Measurements from ENCODE around the gene SBF1. TPM values are rescaled to one million over a fixed set of nuclear protein-coding genes. Genes with fewer than 3 reads are reported as not detected.

Gene SBF1
- total and polyA plus RNA-seq, 9 donors, result 1.9 to 86.0 (median 58.7) TPM

DNA sequence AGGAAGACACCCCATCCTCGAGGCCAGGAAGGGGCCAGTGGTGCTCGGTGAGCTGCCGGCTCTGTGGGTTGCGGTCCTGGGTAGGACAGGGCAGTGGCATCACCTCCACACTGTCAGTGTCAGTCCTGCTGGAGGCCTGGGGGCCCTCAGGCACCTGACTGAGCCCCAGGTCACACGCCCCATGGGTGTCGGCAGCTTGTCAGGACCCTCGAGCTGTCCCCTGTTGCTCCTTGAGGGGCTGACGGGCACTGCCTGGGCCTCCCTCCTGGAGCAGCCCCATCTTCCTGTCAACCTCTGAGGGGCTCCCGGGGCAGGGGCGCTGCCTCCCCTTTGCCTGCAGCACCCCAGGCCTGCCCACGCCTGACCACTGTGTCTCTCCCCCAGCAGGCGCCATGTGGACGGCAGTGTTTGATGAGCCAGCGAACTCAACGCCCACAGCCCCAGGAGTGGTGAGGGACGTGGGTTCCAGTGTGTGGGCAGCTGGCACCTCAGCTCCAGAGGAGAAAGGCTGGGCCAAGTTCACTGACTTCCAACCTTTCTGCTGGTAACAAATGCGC is 35.4 kb downstream of the SBF1 start:
- WGBS, 3 donors, result 80 to 89% (median 85%) methylated on average over 11 to 17 of the region's 17 CpGs
- Histone ChIP-seq H3K9me3 (no peaks in the 10 kb centered on the region), H3K27me3 (no peaks in the 10 kb centered on the region), H3K27ac (no peak overlapping the region), H3K36me3 (no peaks in the 10 kb centered on the region), H3K4me1 (ENCODE audit: insufficient read depth) (peaks cover 5% of the 10 kb centered on the region), H3K4me3 (no peak overlapping the region)
- intact Hi-C loops (cut with DNase I), result no loop called here
- peak in 1 of 5 donors; percentile 22 for DNase-seq
- no peak for TF ChIP-seq POLR2A (IDR thresholded peaks at IDR 0.05)
- TF ChIP-seq, protein P1, sequence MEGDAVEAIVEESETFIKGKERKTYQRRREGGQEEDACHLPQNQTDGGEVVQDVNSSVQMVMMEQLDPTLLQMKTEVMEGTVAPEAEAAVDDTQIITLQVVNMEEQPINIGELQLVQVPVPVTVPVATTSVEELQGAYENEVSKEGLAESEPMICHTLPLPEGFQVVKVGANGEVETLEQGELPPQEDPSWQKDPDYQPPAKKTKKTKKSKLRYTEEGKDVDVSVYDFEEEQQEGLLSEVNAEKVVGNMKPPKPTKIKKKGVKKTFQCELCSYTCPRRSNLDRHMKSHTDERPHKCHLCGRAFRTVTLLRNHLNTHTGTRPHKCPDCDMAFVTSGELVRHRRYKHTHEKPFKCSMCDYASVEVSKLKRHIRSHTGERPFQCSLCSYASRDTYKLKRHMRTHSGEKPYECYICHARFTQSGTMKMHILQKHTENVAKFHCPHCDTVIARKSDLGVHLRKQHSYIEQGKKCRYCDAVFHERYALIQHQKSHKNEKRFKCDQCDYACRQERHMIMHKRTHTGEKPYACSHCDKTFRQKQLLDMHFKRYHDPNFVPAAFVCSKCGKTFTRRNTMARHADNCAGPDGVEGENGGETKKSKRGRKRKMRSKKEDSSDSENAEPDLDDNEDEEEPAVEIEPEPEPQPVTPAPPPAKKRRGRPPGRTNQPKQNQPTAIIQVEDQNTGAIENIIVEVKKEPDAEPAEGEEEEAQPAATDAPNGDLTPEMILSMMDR (IDR thresholded peaks at IDR 0.05), result no peak
- TF ChIP-seq EP300 (IDR thresholded peaks at IDR 0.05), result no peak

DNA sequence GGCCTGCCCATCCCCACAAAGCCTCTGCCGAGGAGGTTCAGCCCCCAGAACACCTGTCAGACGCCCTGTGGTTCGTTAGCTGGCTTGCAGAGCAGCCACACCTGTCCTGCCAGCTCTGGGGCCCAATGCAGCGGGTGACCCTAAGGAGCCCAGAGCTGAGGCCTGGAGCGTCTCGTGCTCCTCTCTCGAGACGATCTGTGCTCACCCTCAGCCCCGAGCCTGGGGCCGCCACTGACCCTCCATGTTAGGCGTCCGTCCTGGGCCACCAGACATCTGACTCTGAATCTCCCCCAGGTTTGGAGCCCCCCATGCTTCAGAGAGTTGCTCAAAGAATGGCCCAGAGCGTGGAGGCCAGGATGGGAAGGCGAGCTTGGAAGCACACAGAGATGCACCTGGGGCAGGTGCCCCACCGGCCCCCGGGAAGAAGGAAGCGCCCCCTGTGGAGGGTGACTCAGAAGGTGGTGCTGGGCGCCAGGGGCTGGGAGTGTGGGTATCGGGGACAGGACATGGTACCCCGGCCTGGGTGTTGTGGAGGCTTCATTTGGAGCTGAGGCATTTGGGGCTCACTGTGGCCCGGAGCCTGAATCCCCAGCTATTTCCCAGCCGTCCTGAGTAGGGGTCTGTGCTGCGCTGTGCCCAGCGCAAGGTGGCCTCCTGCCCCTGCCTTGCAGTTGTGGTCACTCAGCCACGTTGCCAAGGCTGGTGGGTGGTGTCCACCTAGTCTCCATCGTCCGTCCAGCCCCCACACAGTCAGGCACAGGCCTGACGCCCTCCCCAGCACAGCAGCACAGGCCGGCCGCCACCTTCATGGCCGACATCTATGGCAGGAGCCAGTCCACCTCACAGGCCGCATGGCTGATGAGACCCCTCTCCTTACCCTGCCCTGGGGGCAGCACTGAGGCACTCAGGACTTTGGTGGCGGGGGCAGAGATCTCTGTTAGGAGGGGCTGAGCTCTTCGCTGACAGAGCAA is 36.2 kb downstream of the SBF1 start:
- Histone ChIP-seq H3K9me3 (no peaks in the 10 kb centered on the region), H3K27me3 (no peaks in the 10 kb centered on the region), H3K4me3 (no peak overlapping the region), H3K36me3 (no peaks in the 10 kb centered on the region), H3K27ac (no peak overlapping the region), H3K4me1 (ENCODE audit: insufficient read depth) (peaks cover under 1% of the 10 kb centered on the region)
- TF ChIP-seq POLR2A (IDR thresholded peaks at IDR 0.05) (no peak), EP300 (IDR thresholded peaks at IDR 0.05) (no peak)
- TF ChIP-seq, protein P1 (IDR thresholded peaks at IDR 0.05), result no peak
- peak in 3 of 5 donors; percentile 10 to 36 (median 25) for DNase-seq
- 79 to 86% (median 86%) methylated on average over 31 to 34 of the region's 34 CpGs for WGBS, 3 donors
- intact Hi-C loops (cut with DNase I), result no loop called here

DNA sequence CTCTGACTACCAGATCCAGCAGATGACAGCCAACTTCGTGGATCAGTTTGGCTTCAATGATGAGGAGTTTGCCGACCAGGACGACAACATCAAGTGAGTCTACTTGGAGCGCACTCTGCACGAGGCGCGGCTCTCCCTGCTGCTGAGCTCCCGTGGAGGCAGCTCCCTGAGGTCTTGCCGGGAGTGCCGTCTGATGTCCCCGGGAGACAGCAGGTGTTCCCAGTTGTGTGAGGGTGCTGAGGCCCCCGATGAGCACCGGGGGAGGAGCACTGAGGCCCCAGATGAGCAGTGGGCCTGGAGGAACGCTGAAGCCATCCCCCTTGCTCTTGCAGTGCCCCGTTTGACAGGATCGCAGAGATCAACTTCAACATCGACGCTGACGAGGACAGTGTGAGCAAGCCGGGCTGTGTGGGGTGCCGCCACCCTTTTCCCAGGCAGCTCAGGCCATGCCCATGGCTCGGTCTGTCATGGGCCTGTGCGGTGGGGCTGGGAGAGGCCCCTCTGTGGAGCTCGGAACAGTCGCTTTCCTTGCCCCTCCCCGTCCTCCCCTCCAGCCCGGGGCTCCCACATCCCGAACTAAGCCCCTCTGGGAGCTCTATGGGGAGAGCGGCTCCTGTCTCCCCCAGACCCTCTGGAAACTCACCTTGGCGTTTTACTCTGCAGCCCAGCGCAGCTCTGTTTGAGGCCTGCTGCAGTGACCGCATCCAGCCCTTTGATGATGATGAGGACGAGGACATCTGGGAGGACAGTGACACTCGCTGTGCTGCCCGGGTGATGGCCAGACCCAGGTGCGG is 37.1 kb downstream of the SBF1 start:
- no peaks in the 10 kb centered on the region for H3K4me1 ChIP-seq (ENCODE audit: insufficient read depth)
- H3K9me3 ChIP-seq, result no peaks in the 10 kb centered on the region
- no peaks in the 10 kb centered on the region for H3K36me3 ChIP-seq
- no peak overlapping the region for H3K27ac ChIP-seq
- no peak overlapping the region for H3K4me3 ChIP-seq
- intact Hi-C loops (cut with DNase I), result no loop called here
- DNase-seq, result peak in 1 of 5 donors; percentile 12
- TF ChIP-seq, protein P1 (IDR thresholded peaks at IDR 0.05), result no peak
- TF ChIP-seq POLR2A (IDR thresholded peaks at IDR 0.05) (no peak), EP300 (IDR thresholded peaks at IDR 0.05) (no peak)
- no peaks in the 10 kb centered on the region for H3K27me3 ChIP-seq
- WGBS, 3 donors, result 78 to 83% (median 79%) methylated on average over 34 to 36 of the region's 36 CpGs

DNA sequence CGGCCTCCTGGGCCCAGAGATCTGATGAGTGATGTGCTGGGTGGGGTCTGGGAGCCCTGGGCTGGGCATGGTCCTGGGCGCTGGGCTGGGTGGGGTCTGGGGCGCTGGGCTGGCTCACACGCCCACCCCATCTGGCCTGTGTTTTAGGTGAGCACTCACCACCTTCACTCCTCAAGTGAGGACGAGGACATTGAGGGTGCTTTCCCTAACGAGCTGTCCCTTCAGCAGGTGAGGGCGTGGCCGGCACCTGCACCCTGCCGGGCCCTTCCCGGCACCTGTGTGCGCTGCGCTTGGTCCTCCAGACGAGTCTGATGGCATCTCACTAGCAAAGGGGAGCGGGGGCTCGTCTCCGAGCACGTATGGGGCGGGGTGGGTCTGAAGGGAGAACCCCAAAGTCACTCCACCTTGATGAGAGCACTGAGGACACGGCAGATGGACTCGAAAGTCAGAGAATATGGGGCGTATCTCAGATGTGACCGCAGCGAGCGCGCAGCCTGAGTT is 37.9 kb downstream of the SBF1 start:
- intact Hi-C loops (cut with DNase I), result no loop called here
- no peaks in the 10 kb centered on the region for H3K36me3 ChIP-seq
- no peak overlapping the region for H3K4me3 ChIP-seq
- 92 to 95% (median 92%) methylated on average over 25 of the region's 25 CpGs for WGBS, 3 donors
- H3K27me3 ChIP-seq, result no peaks in the 10 kb centered on the region
- H3K27ac ChIP-seq, result no peak overlapping the region
- H3K4me1 ChIP-seq (ENCODE audit: insufficient read depth), result no peaks in the 10 kb centered on the region
- DNase-seq, result peak in 1 of 5 donors; percentile 21
- TF ChIP-seq EP300 (IDR thresholded peaks at IDR 0.05) (no peak), POLR2A (IDR thresholded peaks at IDR 0.05) (no peak)
- TF ChIP-seq, protein P1 (IDR thresholded peaks at IDR 0.05), result no peak
- H3K9me3 ChIP-seq, result no peaks in the 10 kb centered on the region

Measured in ovary (tissue), 9 donors.